ENCODE measurements around the gene HNF4A. TPM values are rescaled to one million over a fixed set of nuclear protein-coding genes. Genes with fewer than 3 reads are reported as not detected.

HNF4A gene
- total RNA-seq, 3 donors from 2014 or later = 125 to 332 (median 237) TPM

DNA sequence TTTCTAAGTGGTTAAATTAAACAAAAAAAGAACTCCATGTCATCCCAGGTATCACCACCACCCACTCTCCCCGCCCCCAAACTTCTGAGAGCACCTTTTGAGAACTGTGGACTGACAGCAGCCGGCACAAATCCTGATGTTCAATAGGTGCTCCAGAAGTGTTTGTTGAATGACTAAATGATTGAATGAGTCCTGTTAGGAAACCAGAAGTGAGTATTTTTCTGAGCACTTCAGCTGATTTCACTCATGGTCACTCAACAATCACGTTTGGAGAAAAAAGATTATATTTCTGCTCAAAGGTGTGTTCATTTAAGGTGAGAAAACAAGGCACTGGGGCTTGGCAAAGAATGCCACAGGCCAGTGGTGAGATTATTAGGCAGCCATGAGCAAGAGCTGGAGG, 6.2 kb upstream of the HNF4A start:
- no peak overlapping the region for H3K4me3 ChIP-seq
- no peaks in the 10 kb centered on the region for H3K9me3 ChIP-seq
- intact Hi-C loops (cut with DNase I, micrococcal nuclease) = no loop called here
- H3K4me1 ChIP-seq (ENCODE audit: low read depth) = peaks cover 12% of the 10 kb centered on the region
- TF ChIP-seq, protein P1, sequence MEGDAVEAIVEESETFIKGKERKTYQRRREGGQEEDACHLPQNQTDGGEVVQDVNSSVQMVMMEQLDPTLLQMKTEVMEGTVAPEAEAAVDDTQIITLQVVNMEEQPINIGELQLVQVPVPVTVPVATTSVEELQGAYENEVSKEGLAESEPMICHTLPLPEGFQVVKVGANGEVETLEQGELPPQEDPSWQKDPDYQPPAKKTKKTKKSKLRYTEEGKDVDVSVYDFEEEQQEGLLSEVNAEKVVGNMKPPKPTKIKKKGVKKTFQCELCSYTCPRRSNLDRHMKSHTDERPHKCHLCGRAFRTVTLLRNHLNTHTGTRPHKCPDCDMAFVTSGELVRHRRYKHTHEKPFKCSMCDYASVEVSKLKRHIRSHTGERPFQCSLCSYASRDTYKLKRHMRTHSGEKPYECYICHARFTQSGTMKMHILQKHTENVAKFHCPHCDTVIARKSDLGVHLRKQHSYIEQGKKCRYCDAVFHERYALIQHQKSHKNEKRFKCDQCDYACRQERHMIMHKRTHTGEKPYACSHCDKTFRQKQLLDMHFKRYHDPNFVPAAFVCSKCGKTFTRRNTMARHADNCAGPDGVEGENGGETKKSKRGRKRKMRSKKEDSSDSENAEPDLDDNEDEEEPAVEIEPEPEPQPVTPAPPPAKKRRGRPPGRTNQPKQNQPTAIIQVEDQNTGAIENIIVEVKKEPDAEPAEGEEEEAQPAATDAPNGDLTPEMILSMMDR (IDR thresholded peaks at IDR 0.05) = no peak
- ATAC-seq (no peak), DNase-seq (no peak)
- H3K36me3 ChIP-seq (ENCODE audit: low read depth) = no peaks in the 10 kb centered on the region

DNA sequence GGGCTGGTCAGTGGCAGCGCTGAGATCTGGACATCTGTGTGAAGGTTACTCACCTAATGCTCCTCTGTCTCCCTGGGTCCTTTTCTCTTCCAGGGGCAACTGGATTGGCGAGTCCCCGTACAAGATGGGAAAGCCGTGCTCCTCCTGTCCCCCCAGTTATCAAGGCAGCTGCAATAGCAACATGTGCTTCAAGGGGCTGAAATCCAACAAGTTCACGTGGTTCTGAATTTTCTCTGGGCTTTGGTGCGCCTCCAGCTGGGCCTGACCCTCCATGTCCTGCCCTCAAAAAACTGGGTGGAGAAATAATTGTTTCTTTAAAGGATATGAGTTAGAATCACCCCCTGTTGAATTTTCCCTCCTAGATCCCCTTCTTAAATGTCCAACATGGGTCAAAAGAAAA, 4.9 kb upstream of the HNF4A start:
- no peak for DNase-seq
- Histone ChIP-seq H3K36me3 (ENCODE audit: low read depth) (no peaks in the 10 kb centered on the region), H3K9me3 (no peaks in the 10 kb centered on the region), H3K4me1 (ENCODE audit: low read depth) (peaks cover 10% of the 10 kb centered on the region), H3K4me3 (no peak overlapping the region)
- ATAC-seq = no peak
- intact Hi-C loops (cut with DNase I, micrococcal nuclease) = no loop called here
- TF ChIP-seq, protein P1 (IDR thresholded peaks at IDR 0.05) = no peak

DNA sequence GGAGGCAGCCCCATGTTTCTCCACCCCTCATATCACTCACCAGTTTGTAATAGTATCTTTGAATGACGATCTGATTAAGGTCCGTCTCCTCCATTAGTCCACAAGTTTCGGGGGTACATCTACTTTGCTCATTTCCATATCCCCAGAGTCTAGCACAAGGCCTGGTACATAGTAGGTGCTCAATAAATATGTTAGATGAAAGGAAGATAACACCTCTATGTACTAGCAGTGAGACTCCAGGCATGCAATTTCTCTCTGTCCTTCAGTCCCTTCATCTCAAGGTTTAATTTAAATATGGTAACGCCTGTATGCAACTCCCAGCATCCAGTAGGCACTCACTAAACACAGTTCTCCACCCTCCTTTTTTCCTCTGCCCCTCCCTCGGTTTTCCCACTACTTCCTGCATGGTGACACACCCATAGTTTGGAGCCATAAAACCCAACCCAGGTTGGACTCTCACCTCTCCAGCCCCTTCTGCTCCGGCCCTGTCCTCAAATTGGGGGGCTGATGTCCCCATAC, 461 bp upstream of the HNF4A start:
- DNase-seq (peak in 1 of 3 donors; percentile 89), ATAC-seq (peak; percentile 88)
- Histone ChIP-seq H3K4me3 (peak overlapping the region; percentile 52), H3K4me1 (ENCODE audit: low read depth) (peaks cover 13% of the 10 kb centered on the region), H3K36me3 (ENCODE audit: low read depth) (no peaks in the 10 kb centered on the region), H3K9me3 (no peaks in the 10 kb centered on the region)
- TF ChIP-seq, protein P1 (IDR thresholded peaks at IDR 0.05) = no peak
- intact Hi-C loops (cut with DNase I, micrococcal nuclease) = no loop called here

DNA sequence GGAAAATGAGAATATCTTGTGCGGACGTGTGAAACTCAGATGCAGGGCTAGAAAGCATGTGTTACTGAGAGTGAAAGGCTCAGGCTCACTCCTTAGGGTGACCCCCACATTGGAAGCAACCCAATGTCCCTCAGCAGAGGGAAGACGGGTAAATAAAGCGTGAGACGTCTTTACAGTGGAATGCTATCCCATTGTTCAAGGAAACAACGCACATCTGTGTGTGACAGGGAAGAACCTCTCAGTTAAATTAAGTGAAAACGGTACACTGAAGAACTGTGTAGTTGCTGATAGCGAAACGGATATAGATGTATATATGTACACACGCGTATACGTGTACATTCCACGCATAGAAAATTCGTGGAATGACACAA, 839 bp downstream of the HNF4A start:
- peaks cover 13% of the 10 kb centered on the region for H3K4me1 ChIP-seq (ENCODE audit: low read depth)
- H3K36me3 ChIP-seq (ENCODE audit: low read depth) = no peaks in the 10 kb centered on the region
- peak overlapping the region; percentile 52 for H3K4me3 ChIP-seq
- intact Hi-C loops (cut with DNase I, micrococcal nuclease) = no loop called here
- DNase-seq = no peak
- TF ChIP-seq, protein P1 (IDR thresholded peaks at IDR 0.05) = no peak
- ATAC-seq = no peak
- no peaks in the 10 kb centered on the region for H3K9me3 ChIP-seq

DNA sequence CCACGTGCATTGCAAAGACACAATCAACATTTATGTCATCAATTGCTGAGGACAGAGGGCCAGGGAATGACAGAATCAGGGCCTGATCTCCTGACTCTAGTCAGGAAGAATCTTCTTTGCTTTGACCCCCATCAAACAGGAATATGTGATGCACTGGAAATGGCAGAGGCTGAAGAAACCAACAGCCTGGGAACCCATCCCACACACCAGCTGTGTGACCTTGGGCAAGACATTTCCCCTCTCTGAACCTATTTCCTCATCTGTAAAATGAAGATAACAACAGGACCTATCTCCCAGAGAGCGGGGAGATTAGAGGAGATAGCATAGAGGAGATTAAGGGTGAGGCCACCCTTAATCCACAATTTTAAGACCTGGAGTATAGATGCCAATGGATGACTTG, 1.5 kb downstream of the HNF4A start:
- ATAC-seq (no peak), DNase-seq (no peak)
- Histone ChIP-seq H3K36me3 (ENCODE audit: low read depth) (no peaks in the 10 kb centered on the region), H3K9me3 (no peaks in the 10 kb centered on the region), H3K4me3 (no peak overlapping the region), H3K4me1 (ENCODE audit: low read depth) (peaks cover 13% of the 10 kb centered on the region)
- TF ChIP-seq, protein P1 (IDR thresholded peaks at IDR 0.05) = no peak
- intact Hi-C loops (cut with DNase I, micrococcal nuclease) = no loop called here

DNA sequence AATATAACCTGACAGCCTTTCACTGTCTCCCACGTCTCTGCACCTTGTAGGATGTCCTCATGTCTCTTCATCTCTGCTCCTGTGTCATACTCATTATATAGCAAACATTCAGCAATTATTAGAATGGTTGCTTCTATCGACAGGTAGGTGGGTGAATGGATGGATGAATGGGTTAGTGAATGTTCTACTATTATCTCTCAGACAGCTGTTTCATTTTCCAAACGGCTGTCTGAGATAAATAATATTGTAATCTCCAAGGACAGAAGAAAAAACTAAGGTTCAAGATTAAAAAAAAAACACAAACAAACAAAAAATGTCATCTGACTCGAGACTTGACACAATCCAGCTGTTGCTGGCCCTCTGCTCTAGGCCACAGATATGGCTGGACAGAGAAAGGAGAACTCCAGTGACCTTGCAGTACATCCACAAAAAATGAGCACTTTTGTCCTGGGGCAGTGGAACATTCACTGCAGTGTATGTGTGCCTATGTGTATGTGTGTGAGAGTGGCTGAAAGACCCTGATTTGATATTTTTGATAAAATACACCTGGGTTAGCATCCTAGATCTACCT, 2.1 kb downstream of the HNF4A start:
- ATAC-seq = no peak
- DNase-seq = no peak
- intact Hi-C loops (cut with DNase I, micrococcal nuclease) = no loop called here
- H3K4me3 ChIP-seq = no peak overlapping the region
- H3K9me3 ChIP-seq = no peaks in the 10 kb centered on the region
- TF ChIP-seq, protein P1 (IDR thresholded peaks at IDR 0.05) = no peak
- no peaks in the 10 kb centered on the region for H3K36me3 ChIP-seq (ENCODE audit: low read depth)
- H3K4me1 ChIP-seq (ENCODE audit: low read depth) = peaks cover 13% of the 10 kb centered on the region

Data from mucosa of descending colon (tissue), 3 donors.